ENCODE results near the gene PCSK5.

Gene PCSK5

DNA sequence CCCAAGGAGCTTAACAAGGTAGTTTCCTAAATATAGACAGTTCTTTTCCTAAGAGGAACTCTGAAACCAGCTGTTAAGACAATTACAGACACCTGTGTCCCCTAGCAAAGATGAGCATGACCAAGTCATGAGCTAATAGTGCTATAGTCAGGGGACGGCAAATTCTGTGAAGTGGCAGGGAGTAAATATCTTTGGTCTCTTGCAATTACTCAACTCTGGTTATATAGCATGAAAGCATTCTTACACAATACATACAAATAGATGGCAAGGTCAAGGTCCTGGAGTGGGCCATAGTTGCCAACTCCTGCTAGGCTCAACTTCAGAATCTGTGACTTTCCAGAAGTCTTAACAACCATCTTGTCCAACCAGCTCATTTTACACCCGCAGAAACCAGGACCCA is 400.1 kb downstream of the PCSK5 start:
- TF ChIP-seq, protein P1, sequence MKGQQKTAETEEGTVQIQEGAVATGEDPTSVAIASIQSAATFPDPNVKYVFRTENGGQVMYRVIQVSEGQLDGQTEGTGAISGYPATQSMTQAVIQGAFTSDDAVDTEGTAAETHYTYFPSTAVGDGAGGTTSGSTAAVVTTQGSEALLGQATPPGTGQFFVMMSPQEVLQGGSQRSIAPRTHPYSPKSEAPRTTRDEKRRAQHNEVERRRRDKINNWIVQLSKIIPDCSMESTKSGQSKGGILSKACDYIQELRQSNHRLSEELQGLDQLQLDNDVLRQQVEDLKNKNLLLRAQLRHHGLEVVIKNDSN (IDR thresholded peaks at IDR 0.05): no peak
- TF ChIP-seq NFIC (IDR thresholded peaks at IDR 0.05) (no peak), FOXM1 (IDR thresholded peaks at IDR 0.05; ENCODE audit: borderline replicate concordance, low read depth) (no peak), RAD21 (IDR thresholded peaks at IDR 0.05; ENCODE audit: low read depth) (no peak), CEBPB (IDR thresholded peaks at IDR 0.05) (no peak), CREB1 (IDR thresholded peaks at IDR 0.05; ENCODE audit: low read depth) (no peak), EGR1 (IDR thresholded peaks at IDR 0.05) (no peak), TAF1 (IDR thresholded peaks at IDR 0.05; ENCODE audit: low read depth) (no peak), YY1 (IDR thresholded peaks at IDR 0.05; ENCODE audit: low read depth) (no peak), EP300 (IDR thresholded peaks at IDR 0.05; ENCODE audit: borderline replicate concordance) (no peak), TCF12 (IDR thresholded peaks at IDR 0.05; ENCODE audit: low read depth) (no peak), ZBTB7A (IDR thresholded peaks at IDR 0.05; ENCODE audit: low read depth) (no peak)
- TF ChIP-seq, protein P2, sequence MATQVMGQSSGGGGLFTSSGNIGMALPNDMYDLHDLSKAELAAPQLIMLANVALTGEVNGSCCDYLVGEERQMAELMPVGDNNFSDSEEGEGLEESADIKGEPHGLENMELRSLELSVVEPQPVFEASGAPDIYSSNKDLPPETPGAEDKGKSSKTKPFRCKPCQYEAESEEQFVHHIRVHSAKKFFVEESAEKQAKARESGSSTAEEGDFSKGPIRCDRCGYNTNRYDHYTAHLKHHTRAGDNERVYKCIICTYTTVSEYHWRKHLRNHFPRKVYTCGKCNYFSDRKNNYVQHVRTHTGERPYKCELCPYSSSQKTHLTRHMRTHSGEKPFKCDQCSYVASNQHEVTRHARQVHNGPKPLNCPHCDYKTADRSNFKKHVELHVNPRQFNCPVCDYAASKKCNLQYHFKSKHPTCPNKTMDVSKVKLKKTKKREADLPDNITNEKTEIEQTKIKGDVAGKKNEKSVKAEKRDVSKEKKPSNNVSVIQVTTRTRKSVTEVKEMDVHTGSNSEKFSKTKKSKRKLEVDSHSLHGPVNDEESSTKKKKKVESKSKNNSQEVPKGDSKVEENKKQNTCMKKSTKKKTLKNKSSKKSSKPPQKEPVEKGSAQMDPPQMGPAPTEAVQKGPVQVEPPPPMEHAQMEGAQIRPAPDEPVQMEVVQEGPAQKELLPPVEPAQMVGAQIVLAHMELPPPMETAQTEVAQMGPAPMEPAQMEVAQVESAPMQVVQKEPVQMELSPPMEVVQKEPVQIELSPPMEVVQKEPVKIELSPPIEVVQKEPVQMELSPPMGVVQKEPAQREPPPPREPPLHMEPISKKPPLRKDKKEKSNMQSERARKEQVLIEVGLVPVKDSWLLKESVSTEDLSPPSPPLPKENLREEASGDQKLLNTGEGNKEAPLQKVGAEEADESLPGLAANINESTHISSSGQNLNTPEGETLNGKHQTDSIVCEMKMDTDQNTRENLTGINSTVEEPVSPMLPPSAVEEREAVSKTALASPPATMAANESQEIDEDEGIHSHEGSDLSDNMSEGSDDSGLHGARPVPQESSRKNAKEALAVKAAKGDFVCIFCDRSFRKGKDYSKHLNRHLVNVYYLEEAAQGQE (IDR thresholded peaks at IDR 0.05; ENCODE audit: low read depth): no peak
- TF ChIP-seq, protein P3, sequence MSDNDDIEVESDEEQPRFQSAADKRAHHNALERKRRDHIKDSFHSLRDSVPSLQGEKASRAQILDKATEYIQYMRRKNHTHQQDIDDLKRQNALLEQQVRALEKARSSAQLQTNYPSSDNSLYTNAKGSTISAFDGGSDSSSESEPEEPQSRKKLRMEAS (IDR thresholded peaks at IDR 0.05): no peak

DNA sequence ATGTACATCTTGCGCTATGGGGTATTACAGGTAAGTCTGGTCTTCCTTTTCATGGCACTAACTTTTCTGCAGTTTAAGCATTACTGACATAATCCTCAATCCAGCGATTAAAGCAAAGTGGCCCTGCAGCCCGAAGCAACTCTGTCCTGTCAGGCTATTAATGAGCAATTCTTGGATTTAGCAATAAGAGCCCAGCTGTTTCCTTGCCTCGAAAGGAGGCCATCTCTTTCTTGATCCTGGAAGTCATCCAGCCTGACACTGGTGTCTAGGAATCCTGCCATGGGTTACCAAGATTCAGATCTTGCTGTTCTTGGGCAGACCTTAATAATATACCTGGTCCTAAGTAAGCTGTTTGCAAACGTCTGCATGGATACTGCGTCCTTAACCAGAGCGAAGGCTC is 401.8 kb downstream of the PCSK5 start:
- no peak for TF ChIP-seq TAF1 (IDR thresholded peaks at IDR 0.05; ENCODE audit: low read depth)
- TF ChIP-seq CEBPB (IDR thresholded peaks at IDR 0.05): no peak
- TF ChIP-seq CREB1 (IDR thresholded peaks at IDR 0.05; ENCODE audit: low read depth): no peak
- TF ChIP-seq, protein P3 (IDR thresholded peaks at IDR 0.05): no peak
- TF ChIP-seq ZBTB7A (IDR thresholded peaks at IDR 0.05; ENCODE audit: low read depth): no peak
- TF ChIP-seq, protein P1 (IDR thresholded peaks at IDR 0.05): no peak
- no peak for TF ChIP-seq EGR1 (IDR thresholded peaks at IDR 0.05)
- TF ChIP-seq, protein P2 (IDR thresholded peaks at IDR 0.05; ENCODE audit: low read depth): no peak
- TF ChIP-seq EP300 (IDR thresholded peaks at IDR 0.05; ENCODE audit: borderline replicate concordance): no peak
- no peak for TF ChIP-seq TCF12 (IDR thresholded peaks at IDR 0.05; ENCODE audit: low read depth)
- TF ChIP-seq YY1 (IDR thresholded peaks at IDR 0.05; ENCODE audit: low read depth): no peak
- TF ChIP-seq TEAD4 (IDR thresholded peaks at IDR 0.05): no peak
- no peak for TF ChIP-seq NFIC (IDR thresholded peaks at IDR 0.05)
- no peak for TF ChIP-seq FOXM1 (IDR thresholded peaks at IDR 0.05; ENCODE audit: borderline replicate concordance, low read depth)

DNA sequence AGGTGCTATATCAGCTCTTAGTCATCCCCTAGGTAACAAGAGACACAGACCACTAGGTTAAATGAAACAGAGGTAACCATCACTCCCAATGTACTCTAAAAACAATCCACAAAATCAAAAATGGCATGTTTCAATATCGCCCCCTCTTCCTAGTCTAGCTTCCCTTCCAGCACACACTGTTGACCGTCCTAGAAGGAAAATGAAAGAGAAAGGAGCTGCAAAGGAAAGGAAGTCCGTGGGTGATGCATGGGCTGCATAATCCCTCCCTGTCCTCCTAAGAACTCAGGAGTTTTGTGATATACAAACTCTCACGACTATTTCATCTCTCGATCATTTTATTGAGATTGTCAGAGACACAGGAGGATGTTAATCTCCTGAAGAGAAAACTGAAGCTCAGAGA is 402.2 kb downstream of the PCSK5 start:
- TF ChIP-seq NFIC (IDR thresholded peaks at IDR 0.05): no peak
- TF ChIP-seq, protein P1 (IDR thresholded peaks at IDR 0.05): no peak
- no peak for TF ChIP-seq EGR1 (IDR thresholded peaks at IDR 0.05)
- TF ChIP-seq YY1 (IDR thresholded peaks at IDR 0.05; ENCODE audit: low read depth): no peak
- no peak for TF ChIP-seq EP300 (IDR thresholded peaks at IDR 0.05; ENCODE audit: borderline replicate concordance)
- no peak for TF ChIP-seq CREB1 (IDR thresholded peaks at IDR 0.05; ENCODE audit: low read depth)
- TF ChIP-seq RAD21 (IDR thresholded peaks at IDR 0.05; ENCODE audit: low read depth): no peak
- TF ChIP-seq TAF1 (IDR thresholded peaks at IDR 0.05; ENCODE audit: low read depth): no peak
- TF ChIP-seq, protein P3 (IDR thresholded peaks at IDR 0.05): no peak
- no peak for TF ChIP-seq TEAD4 (IDR thresholded peaks at IDR 0.05)
- TF ChIP-seq CEBPB (IDR thresholded peaks at IDR 0.05): no peak
- no peak for TF ChIP-seq ZBTB7A (IDR thresholded peaks at IDR 0.05; ENCODE audit: low read depth)
- TF ChIP-seq TCF12 (IDR thresholded peaks at IDR 0.05; ENCODE audit: low read depth): no peak

DNA sequence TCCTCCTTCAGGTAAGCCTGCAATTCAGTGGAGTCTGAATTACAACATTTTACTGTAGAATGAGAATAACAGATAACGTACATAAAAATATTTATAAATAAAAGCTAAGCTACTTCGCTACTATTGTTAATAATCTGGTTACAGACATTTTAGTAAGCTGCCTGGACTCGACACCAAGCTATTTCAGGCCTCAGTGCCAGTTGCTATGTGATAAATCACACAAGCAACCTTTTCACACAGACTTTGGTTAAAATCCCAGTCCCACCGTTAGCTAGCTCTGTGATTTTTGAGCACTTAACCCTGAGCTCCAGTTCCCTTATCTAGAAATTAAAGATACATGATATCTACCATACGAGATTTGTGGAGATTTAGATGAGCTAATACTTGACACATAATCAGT is 403.8 kb downstream of the PCSK5 start:
- TF ChIP-seq, protein P3 (IDR thresholded peaks at IDR 0.05): no peak
- TF ChIP-seq, protein P1 (IDR thresholded peaks at IDR 0.05): no peak
- TF ChIP-seq FOXM1 (IDR thresholded peaks at IDR 0.05; ENCODE audit: borderline replicate concordance, low read depth) (no peak), TEAD4 (IDR thresholded peaks at IDR 0.05) (no peak), RAD21 (IDR thresholded peaks at IDR 0.05; ENCODE audit: low read depth) (no peak), CEBPB (IDR thresholded peaks at IDR 0.05) (no peak), TAF1 (IDR thresholded peaks at IDR 0.05; ENCODE audit: low read depth) (no peak)

Measured in Ishikawa (cell line).